HepG2 (cell line): ENCODE measurements around the gene PDE3B. TPM values are rescaled to one million over a fixed set of nuclear protein-coding genes. Genes with fewer than 3 reads are reported as not detected.

Experiments
- BORCS8-MEF2B ChIP-seq: sonication (generic); formaldehyde crosslinking; IDR thresholded peaks from 2 replicates; pipeline ENCODE4 v1.8.0; 2022; ENCODE audit warnings: mild to moderate bottlenecking, missing genetic modification reagents
- CREB3 ChIP-seq: sonication (generic); formaldehyde crosslinking; IDR thresholded peaks from 2 replicates; pipeline ENCODE4 v1.5.0; 2020; ENCODE audit warnings: missing genetic modification reagents
- HDAC2 ChIP-seq: sonication (generic); formaldehyde crosslinking; IDR thresholded peaks from 2 replicates; pipeline ENCODE4 v1.4.0; 2020; ENCODE audit warnings: missing genetic modification reagents
- KDM5B ChIP-seq: sonication (generic); formaldehyde crosslinking; IDR thresholded peaks from 2 replicates; pipeline ENCODE4 v1.4.0; 2020; ENCODE audit warnings: missing genetic modification reagents, mild to moderate bottlenecking, borderline replicate concordance
- NFE2L2 ChIP-seq: fragments of 150-350 bp; IDR thresholded peaks from 2 replicates; pipeline ENCODE4 v1.6.1; 2014; ENCODE audit warnings: low read length
- NR3C1 ChIP-seq: sonication (generic); formaldehyde crosslinking; IDR thresholded peaks from 2 replicates; pipeline ENCODE4 v1.4.0; 2020; ENCODE audit warnings: missing genetic modification reagents
- RERE ChIP-seq: IDR thresholded peaks from 2 replicates; pipeline ENCODE4 v1.6.1; 2016; ENCODE audit warnings: low read depth, missing genetic modification reagents, missing compliant biosample characterization
- ZNF234 ChIP-seq: sonication (generic); formaldehyde crosslinking; conservative IDR thresholded peaks from 2 replicates; pipeline ENCODE4 v1.5.1; 2020; ENCODE audit warnings: mild to moderate bottlenecking, missing genetic modification reagents
- ZNF446 ChIP-seq: sonication (generic); formaldehyde crosslinking; IDR thresholded peaks from 2 replicates; pipeline ENCODE4 v1.5.0; 2020; ENCODE audit warnings: mild to moderate bottlenecking, missing genetic modification reagents
- ZNF572 ChIP-seq: sonication (generic); formaldehyde crosslinking; IDR thresholded peaks from 2 replicates; pipeline ENCODE4 v1.5.1; 2020; ENCODE audit warnings: mild to moderate bottlenecking, missing genetic modification reagents
- ZNF703 ChIP-seq: sonication (generic); formaldehyde crosslinking; IDR thresholded peaks from 2 replicates; pipeline ENCODE4 v1.5.1; 2020; ENCODE audit warnings: missing genetic modification reagents, mild to moderate bottlenecking, moderate library complexity, borderline replicate concordance
- ZNF75D ChIP-seq: sonication (generic); formaldehyde crosslinking; IDR thresholded peaks from 2 replicates; pipeline ENCODE4 v1.8.1; 2023; ENCODE audit warnings: missing genetic modification reagents, mild to moderate bottlenecking, borderline replicate concordance
- ZNF781 ChIP-seq: sonication (generic); formaldehyde crosslinking; IDR thresholded peaks from 2 replicates; pipeline ENCODE4 v1.5.1; 2020; ENCODE audit warnings: borderline replicate concordance, mild to moderate bottlenecking, missing genetic modification reagents; ENCODE audit errors: not compliant biosample characterization
- polyA plus RNA-seq, 8 experiments: library from polyadenylated mRNA; depleted of rRNA in 3 of 8; stranded (reverse) in 7 of 8; unstranded in 1 of 8; fragments of >200 nt; fragmentation: Illumina TruSeq in 4 of 8; extraction: Trizol in 4 of 8; gene quantifications; 2 replicates each; pipeline versions ENCODE4 v1.2.1 to v1.2.3, GENCODE V29; 2011 to 2016; ENCODE audit warnings: low read depth in 4 of 8, missing spikeins in 1 of 8, mixed read lengths in 1 of 8; ENCODE audit not compliant: insufficient read depth in 1 of 8
- total RNA-seq, 5 experiments: library from RNA; depleted of rRNA; stranded (reverse); fragments of >200 nt; fragmentation: Illumina TruSeq; extraction: Trizol; gene quantifications; 2 replicates each; pipeline ENCODE4 v1.2.3, GENCODE V29; 2016; ENCODE audit warnings: low read depth in 1 of 5
- TF ChIP-seq, protein P1 (sequence below): sonication (generic); formaldehyde crosslinking; IDR thresholded peaks from 2 replicates; pipeline ENCODE4 v1.9.0; 2021; ENCODE audit warnings: missing genetic modification reagents, borderline replicate concordance
- TF ChIP-seq, protein P2 (sequence below): sonication (generic); formaldehyde crosslinking; IDR thresholded peaks from 2 replicates; pipeline ENCODE4 v1.5.1; 2020; ENCODE audit warnings: mild to moderate bottlenecking, missing genetic modification reagents, moderate library complexity

The PDE3B gene
- total and polyA plus RNA-seq, 2 of the 13 experiments (the other 11 are each of a cell fraction or from before 2014, with no cell fraction given), result 14.1 to 26.5 TPM

DNA sequence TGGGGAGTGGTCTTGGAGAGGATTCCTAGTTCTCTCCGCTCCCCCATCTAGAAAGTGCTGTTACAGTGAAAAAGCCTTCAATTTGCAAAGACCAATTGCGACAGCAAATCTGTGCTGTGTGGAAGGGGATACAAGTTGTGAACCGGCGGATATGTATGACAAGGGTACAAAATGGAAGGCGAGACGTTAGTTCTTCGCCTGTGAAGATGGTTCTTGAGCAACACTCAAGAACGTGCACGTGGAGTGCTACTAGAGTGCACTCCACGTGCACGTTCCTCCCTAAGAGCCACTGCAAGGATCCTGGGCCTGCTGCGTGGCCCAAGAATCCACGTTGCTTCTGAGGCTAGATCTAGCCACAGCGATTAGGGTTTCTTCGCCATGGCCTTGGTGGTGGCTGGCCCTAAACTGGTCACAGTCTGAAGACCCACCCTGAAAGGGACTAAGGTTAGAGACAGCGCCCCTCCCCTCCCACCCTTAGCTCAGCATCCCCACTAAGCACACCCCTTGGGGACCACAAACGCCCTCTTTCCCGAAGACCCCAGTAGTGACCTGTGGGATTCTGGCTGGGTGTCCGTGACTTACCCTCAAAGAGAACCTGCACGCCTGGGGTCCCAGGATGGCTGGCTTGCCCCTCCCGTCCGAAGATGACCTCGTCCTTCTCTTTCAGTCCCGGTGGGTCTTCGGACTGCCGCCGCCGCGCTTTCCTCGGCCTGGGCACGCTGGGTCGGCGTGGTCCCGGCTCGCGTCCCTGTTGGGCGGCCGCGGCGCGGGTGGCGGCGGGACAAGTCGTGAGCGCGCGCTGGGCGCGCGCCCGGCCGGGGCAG lies 519 bp upstream of the PDE3B start (continued):
- TF ChIP-seq ZNF446, result no peak
- TF ChIP-seq ZNF572, result no peak; the same call in 1 of the 2 replicates
- no peak for TF ChIP-seq NFE2L2
- TF ChIP-seq, protein P1, sequence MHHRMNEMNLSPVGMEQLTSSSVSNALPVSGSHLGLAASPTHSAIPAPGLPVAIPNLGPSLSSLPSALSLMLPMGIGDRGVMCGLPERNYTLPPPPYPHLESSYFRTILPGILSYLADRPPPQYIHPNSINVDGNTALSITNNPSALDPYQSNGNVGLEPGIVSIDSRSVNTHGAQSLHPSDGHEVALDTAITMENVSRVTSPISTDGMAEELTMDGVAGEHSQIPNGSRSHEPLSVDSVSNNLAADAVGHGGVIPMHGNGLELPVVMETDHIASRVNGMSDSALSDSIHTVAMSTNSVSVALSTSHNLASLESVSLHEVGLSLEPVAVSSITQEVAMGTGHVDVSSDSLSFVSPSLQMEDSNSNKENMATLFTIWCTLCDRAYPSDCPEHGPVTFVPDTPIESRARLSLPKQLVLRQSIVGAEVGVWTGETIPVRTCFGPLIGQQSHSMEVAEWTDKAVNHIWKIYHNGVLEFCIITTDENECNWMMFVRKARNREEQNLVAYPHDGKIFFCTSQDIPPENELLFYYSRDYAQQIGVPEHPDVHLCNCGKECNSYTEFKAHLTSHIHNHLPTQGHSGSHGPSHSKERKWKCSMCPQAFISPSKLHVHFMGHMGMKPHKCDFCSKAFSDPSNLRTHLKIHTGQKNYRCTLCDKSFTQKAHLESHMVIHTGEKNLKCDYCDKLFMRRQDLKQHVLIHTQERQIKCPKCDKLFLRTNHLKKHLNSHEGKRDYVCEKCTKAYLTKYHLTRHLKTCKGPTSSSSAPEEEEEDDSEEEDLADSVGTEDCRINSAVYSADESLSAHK (CRISPR knock-in tag), result no peak
- TF ChIP-seq ZNF781 (CRISPR knock-in tag), result no peak
- TF ChIP-seq, protein P2, sequence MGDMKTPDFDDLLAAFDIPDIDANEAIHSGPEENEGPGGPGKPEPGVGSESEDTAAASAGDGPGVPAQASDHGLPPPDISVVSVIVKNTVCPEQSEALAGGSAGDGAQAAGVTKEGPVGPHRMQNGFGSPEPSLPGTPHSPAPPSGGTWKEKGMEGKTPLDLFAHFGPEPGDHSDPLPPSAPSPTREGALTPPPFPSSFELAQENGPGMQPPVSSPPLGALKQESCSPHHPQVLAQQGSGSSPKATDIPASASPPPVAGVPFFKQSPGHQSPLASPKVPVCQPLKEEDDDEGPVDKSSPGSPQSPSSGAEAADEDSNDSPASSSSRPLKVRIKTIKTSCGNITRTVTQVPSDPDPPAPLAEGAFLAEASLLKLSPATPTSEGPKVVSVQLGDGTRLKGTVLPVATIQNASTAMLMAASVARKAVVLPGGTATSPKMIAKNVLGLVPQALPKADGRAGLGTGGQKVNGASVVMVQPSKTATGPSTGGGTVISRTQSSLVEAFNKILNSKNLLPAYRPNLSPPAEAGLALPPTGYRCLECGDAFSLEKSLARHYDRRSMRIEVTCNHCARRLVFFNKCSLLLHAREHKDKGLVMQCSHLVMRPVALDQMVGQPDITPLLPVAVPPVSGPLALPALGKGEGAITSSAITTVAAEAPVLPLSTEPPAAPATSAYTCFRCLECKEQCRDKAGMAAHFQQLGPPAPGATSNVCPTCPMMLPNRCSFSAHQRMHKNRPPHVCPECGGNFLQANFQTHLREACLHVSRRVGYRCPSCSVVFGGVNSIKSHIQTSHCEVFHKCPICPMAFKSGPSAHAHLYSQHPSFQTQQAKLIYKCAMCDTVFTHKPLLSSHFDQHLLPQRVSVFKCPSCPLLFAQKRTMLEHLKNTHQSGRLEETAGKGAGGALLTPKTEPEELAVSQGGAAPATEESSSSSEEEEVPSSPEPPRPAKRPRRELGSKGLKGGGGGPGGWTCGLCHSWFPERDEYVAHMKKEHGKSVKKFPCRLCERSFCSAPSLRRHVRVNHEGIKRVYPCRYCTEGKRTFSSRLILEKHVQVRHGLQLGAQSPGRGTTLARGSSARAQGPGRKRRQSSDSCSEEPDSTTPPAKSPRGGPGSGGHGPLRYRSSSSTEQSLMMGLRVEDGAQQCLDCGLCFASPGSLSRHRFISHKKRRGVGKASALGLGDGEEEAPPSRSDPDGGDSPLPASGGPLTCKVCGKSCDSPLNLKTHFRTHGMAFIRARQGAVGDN (CRISPR knock-in tag), result peak; percentile 93
- peak; percentile 88 for TF ChIP-seq KDM5B (CRISPR knock-in tag)
- no peak for TF ChIP-seq RERE (CRISPR knock-in tag)
- TF ChIP-seq ZNF703 (CRISPR knock-in tag), result no peak; the same call in 1 of the 2 replicates
- TF ChIP-seq NR3C1 (CRISPR knock-in tag), result no peak
- TF ChIP-seq BORCS8-MEF2B (CRISPR knock-in tag), result peak; percentile 83; the same call in 1 of the 2 replicates
- TF ChIP-seq ZNF75D (CRISPR knock-in tag), result no peak
- TF ChIP-seq HDAC2 (CRISPR knock-in tag), result no peak; the same call in 1 of the 2 replicates
- peak; percentile 65; the same call in 1 of the 2 replicates for TF ChIP-seq CREB3 (CRISPR knock-in tag)
- 0 out of 2 replicates have a peak, but pooled peaks have one; percentile 55 for TF ChIP-seq ZNF234 (CRISPR knock-in tag)
